PC-9 (cell line): ENCODE results near the gene CISTR. TPM values are rescaled to one million over a fixed set of nuclear protein-coding genes. Genes with fewer than 3 reads are reported as not detected.

ENCODE experiments used
- Bru-seq: library from RNA; stranded (reverse); fragments of 400-500 nt; gene quantifications from one replicate; lab custom pipeline; 2021; lab: Mats Ljungman, UMichigan
- BruChase-seq, 2 experiments: library from RNA; stranded (reverse); fragments of 400-500 nt; gene quantifications; one replicate each; lab custom pipeline; 2021; lab: Mats Ljungman, UMichigan
- BruUV-seq: library from RNA; stranded (reverse); fragments of 400-500 nt; replicated peaks from 2 replicates; lab custom pipeline; 2021; lab: Mats Ljungman, UMichigan
- CTCF ChIA-PET: fragments of 300-600 bp; sonication (Branson Sonifier 250); formaldehyde crosslinking; loops from one replicate; lab custom pipeline; 2022; ENCODE audit warnings: antibody characterized with exemption; lab: Charles Lee
- POLR2A ChIA-PET: fragments of 300-600 bp; sonication (Branson Sonifier 250); formaldehyde crosslinking; loops from one replicate; lab custom pipeline; 2022; ENCODE audit warnings: antibody characterized with exemption; ENCODE audit not compliant: unreplicated experiment; lab: Charles Lee
- DNase-seq, 2 experiments: peaks; one replicate each; pipeline versions ENCODE4 v3.0.0 to v3.0.0-alpha.2; 2015 to 2022; ENCODE audit warnings: mixed read lengths in 1 of 2
- H2AFZ ChIP-seq: fragments of 200-600 bp; sonication (generic); 2 replicates; pipeline ENCODE4 v1.8.1; 2017; ENCODE audit warnings: antibody characterized with exemption
- H3F3A ChIP-seq: fragments of 200-600 bp; sonication (generic); 2 replicates; pipeline ENCODE4 v1.8.1; 2017; ENCODE audit warnings: antibody characterized with exemption, mild to moderate bottlenecking, low read depth; ENCODE audit not compliant: insufficient read depth
- H3K27ac ChIP-seq: fragments of 200-600 bp; sonication (generic); 2 replicates; pipeline ENCODE4 v1.6.1; 2016; ENCODE audit warnings: mixed run types
- H3K27me3 ChIP-seq: fragments of 200-600 bp; sonication (generic); 2 replicates; pipeline ENCODE4 v1.6.1; 2016; ENCODE audit warnings: low read depth, mixed run types; ENCODE audit not compliant: insufficient read depth
- H3K36me3 ChIP-seq: fragments of 200-600 bp; sonication (generic); 2 replicates; pipeline ENCODE4 v1.6.1; 2016; ENCODE audit warnings: low read depth, mixed run types
- H3K4me1 ChIP-seq: fragments of 200-600 bp; sonication (generic); replicated peaks from 2 replicates; pipeline ENCODE4 v1.6.1; 2016; ENCODE audit warnings: mixed run types; ENCODE audit not compliant: insufficient read depth
- H3K4me2 ChIP-seq: fragments of 200-600 bp; sonication (generic); 2 replicates; pipeline ENCODE4 v1.6.1; 2017; ENCODE audit warnings: mixed run types
- H3K4me3 ChIP-seq: fragments of 200-600 bp; sonication (generic); 2 replicates; pipeline ENCODE4 v1.6.1; 2016; ENCODE audit warnings: mixed run types
- H3K79me2 ChIP-seq: fragments of 200-600 bp; sonication (generic); 2 replicates; pipeline ENCODE4 v1.6.1; 2017; ENCODE audit warnings: low read depth, mixed run types
- H3K9me2 ChIP-seq: fragments of 200-600 bp; sonication (generic); 2 replicates; pipeline ENCODE4 v1.8.1; 2017; ENCODE audit warnings: mild to moderate bottlenecking; ENCODE audit not compliant: insufficient read depth
- H3K9me3 ChIP-seq: fragments of 200-600 bp; sonication (generic); 2 replicates; pipeline ENCODE4 v1.8.1; 2016; ENCODE audit warnings: low read depth; ENCODE audit not compliant: insufficient read depth
- H4K20me1 ChIP-seq: fragments of 200-600 bp; sonication (generic); 2 replicates; pipeline ENCODE4 v1.8.1; 2017; ENCODE audit not compliant: insufficient read depth
- EZH2 ChIP-seq: fragments of 200-600 bp; sonication (generic); IDR thresholded peaks from 2 replicates; pipeline ENCODE4 v1.8.0; 2017; ENCODE audit warnings: antibody characterized with exemption, low read depth
- intact Hi-C: fragments of 100-400 bp; cut with micrococcal nuclease; formaldehyde crosslinking; loops from one replicate; pipeline ENCODE4 v1.10.0; 2022; ENCODE audit not compliant: unreplicated experiment
- long read RNA-seq: library from polyadenylated mRNA; stranded (forward); transcript quantifications from one replicate; pipeline ENCODE4 v2.0.0, GENCODE V29; 2022
- total RNA-seq: library from RNA; stranded (reverse); gene quantifications from 2 replicates; pipeline ENCODE4 v1.2.3, GENCODE V29; 2021
- TF ChIP-seq, protein P1 (sequence below): fragments of 200-600 bp; sonication (generic); conservative IDR thresholded peaks from 2 replicates; pipeline ENCODE4 v1.6.1; 2017; ENCODE audit warnings: mixed run types, antibody characterized with exemption, mild to moderate bottlenecking, moderate library complexity

The CISTR gene
- not detected in 2 replicates for total RNA-seq
- not detected for Bru-seq, nascent RNA
- BruChase-seq, experiment 1, labeled RNA remaining after a 2-hour chase = not detected
- not detected for BruChase-seq, experiment 2, labeled RNA remaining after a 6-hour chase
- long read RNA-seq = 0 reads

DNA sequence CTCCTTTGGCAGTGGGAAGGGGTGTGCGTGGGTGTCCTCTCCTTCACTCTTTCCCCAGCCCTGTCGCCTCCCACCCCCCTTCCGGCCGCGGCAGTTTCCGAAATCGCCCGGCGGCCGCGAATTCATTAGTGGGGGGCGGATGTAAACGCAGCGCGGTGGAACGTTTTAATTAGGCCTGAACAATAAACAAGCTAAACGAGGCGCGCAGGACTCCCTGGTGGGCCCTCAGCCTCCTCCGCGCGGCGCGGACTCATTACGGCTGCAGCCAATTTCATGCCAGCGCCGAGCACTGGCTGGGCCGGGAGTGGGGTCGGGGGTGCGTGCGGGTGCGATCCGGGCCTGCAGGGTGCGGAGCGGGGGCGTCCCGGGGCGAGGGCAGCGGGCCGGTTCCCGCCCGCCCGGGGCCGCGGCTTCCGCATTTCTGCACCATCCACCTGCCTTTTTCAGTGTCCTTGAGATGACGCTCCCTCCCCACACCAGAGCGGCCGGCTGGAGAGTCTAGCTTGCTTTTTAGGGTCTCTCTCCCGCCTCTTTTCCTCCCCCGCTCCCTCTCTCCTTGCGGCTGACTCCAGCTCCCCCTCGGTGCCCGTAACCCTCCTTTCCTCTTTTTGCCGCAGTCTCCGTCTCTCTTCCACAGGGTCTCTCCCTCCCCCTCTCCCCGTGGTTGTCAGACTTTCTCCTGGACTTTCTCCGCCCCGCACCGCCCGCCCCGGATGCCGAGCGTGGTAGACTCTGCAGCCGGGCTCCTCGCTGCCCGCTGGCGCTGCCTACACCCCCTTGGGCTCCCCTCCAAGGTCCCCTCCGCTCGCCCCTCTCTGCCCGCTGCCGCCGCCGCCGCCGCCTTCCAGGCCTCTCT lies at the start of gene CISTR:
CISTR (minus strand) TSS at position 644 of the 856 bp plus-strand sequence.
- Histone ChIP-seq H3K9me2 (no peaks in the 10 kb centered on the region), H3F3A (no peaks in the 10 kb centered on the region), H3K36me3 (no peaks in the 10 kb centered on the region), H3K4me3 (no peak within 1 kb of the TSS), H2AFZ (no peak within 1 kb of the TSS), H3K79me2 (no peaks in the 10 kb centered on the region), H3K27ac (no peak within 1 kb of the TSS), H4K20me1 (no peaks in the 10 kb centered on the region), H3K4me1 (0 out of 2 replicates have a peak, but pooled peaks cover 4% of the 10 kb centered on the region), H3K27me3 (0 out of 2 replicates have a peak, but pooled peaks cover 4% of the 10 kb centered on the region), H3K9me3 (no peaks in the 10 kb centered on the region), H3K4me2 (no peak within 1 kb of the TSS)
- TF ChIP-seq, protein P1, sequence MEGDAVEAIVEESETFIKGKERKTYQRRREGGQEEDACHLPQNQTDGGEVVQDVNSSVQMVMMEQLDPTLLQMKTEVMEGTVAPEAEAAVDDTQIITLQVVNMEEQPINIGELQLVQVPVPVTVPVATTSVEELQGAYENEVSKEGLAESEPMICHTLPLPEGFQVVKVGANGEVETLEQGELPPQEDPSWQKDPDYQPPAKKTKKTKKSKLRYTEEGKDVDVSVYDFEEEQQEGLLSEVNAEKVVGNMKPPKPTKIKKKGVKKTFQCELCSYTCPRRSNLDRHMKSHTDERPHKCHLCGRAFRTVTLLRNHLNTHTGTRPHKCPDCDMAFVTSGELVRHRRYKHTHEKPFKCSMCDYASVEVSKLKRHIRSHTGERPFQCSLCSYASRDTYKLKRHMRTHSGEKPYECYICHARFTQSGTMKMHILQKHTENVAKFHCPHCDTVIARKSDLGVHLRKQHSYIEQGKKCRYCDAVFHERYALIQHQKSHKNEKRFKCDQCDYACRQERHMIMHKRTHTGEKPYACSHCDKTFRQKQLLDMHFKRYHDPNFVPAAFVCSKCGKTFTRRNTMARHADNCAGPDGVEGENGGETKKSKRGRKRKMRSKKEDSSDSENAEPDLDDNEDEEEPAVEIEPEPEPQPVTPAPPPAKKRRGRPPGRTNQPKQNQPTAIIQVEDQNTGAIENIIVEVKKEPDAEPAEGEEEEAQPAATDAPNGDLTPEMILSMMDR = no peak
- TF ChIP-seq EZH2 = no peak
- DNase-seq = no peak
- intact Hi-C loops = no loop called here
- ChIA-PET POLR2A (no interaction called here), CTCF (interaction anchor here (0.5 to 0.7 kb wide), 2 partner anchors 199 to 264 kb away, joined by 3 to 6 read pairs; no protein-coding TSS in a partner anchor)
- BruUV-seq = no TSS peak

DNA sequence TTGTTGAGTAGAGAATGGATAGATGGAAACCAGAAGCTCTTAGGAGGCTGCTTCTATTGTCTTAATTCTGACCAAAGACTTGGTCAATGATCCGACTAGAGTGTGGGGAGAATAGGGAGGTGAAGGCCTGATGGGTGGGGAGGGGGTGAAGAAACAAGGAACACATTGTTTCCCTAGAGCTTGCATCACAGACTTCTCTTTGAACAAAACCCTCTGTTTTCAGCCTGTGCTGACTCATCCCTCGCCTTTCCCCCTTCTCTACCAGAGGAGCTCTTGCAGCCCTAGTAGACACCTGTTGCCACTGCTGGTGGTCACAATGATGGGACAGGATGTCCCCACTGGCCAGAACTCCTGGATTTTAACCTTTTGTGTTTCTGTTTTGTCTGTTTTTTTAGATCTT lies 46.8 kb upstream of the CISTR start:
- DNase-seq = peak; percentile 40 to 86
- Histone ChIP-seq H3K9me3 (no peaks in the 10 kb centered on the region; the same call in 1 of the 2 replicates), H3K36me3 (no peaks in the 10 kb centered on the region), H3K4me3 (no peak overlapping the region), H3K27ac (peak overlapping the region; percentile 64), H4K20me1 (no peaks in the 10 kb centered on the region), H3K4me1 (peaks cover 78% of the 10 kb centered on the region), H3K9me2 (no peaks in the 10 kb centered on the region), H3K4me2 (peak overlapping the region; percentile 32), H3K79me2 (no peaks in the 10 kb centered on the region), H2AFZ (no peak overlapping the region), H3F3A (peaks cover 25% of the 10 kb centered on the region), H3K27me3 (no peaks in the 10 kb centered on the region)
- no TSS peak for BruUV-seq
- TF ChIP-seq, protein P1 = no peak
- no peak for TF ChIP-seq EZH2
- CTCF ChIA-PET = interaction anchor here (0.7 to 0.9 kb wide), 2 partner anchors 30 to 431 kb away, joined by 3 read pairs; no protein-coding TSS in a partner anchor
- intact Hi-C loops = no loop called here
- POLR2A ChIA-PET = interaction anchor here (0.6 kb wide), 1 partner anchor 175 kb away, joined by 8 read pairs; no protein-coding TSS in a partner anchor

DNA sequence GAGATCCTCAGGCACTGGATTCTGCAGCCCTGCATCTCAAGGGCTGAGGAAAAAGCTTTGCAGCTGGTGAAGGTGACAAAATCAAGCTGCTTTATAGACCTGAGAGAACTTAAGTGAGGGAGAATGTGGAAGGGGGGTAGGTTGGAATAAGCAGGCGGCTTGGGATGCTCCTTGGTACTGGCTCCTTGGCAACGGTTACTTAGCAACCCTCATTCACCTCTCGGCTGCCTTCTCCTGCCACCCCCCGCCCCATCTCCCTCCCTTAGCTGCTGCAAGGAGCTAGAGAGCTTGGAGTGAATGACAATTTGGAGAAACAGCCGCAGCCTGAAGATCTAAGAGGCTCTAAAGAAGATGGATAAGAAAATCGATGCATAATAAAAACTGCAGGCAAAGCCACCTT lies 44.1 kb upstream of the CISTR start:
- ChIA-PET POLR2A (interaction anchor here (0.5 kb wide), 1 partner anchor 40 kb away, joined by 5 read pairs; no protein-coding TSS in a partner anchor), CTCF (no interaction called here)
- Histone ChIP-seq H3K79me2 (no peaks in the 10 kb centered on the region), H3K27me3 (no peaks in the 10 kb centered on the region), H3K9me3 (no peaks in the 10 kb centered on the region; the same call in 1 of the 2 replicates), H3K4me2 (no peak overlapping the region), H3F3A (peaks cover 13% of the 10 kb centered on the region; the same call in 1 of the 2 replicates), H2AFZ (no peak overlapping the region), H3K9me2 (no peaks in the 10 kb centered on the region), H4K20me1 (no peaks in the 10 kb centered on the region), H3K4me3 (no peak overlapping the region), H3K27ac (no peak overlapping the region), H3K4me1 (peaks cover 70% of the 10 kb centered on the region), H3K36me3 (no peaks in the 10 kb centered on the region)
- intact Hi-C loops = no loop called here
- no TSS peak for BruUV-seq
- no peak for TF ChIP-seq EZH2
- TF ChIP-seq, protein P1 = no peak
- no peak for DNase-seq
